ENCODE data around the gene ARNT2.

DNA sequence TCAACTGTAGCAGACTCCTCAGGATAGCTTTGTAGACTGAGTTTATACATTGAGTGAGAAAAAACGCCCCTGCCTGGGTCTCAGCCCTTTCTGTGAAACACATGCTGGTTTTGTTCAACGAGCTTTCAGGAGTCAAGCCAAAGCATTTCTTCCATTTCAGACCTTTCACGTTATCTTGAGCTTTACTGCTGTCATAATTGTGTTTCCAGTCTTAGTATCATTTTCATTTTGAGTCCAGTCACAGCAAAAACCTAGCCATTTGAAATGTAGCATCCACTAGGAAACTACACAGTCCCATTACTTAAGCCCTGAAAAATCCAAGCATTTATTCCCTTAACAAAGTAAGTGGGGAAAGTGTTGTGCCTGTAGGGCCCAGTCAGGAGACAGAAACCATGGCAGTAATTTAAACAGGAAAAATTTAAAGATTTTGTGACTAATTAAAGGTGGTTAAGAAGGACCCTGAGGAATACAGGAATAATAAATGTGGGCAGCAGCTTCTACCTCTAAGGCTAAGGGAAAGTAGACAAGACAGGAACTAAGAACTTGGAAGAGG is 180.9 kb downstream of the ARNT2 start:
- no peak for TF ChIP-seq POLR2A (IDR thresholded peaks at IDR 0.05; ENCODE audit: low read length)
- TF ChIP-seq GATA1 (IDR thresholded peaks at IDR 0.05; ENCODE audit: low read depth, low read length): no peak
